ENCODE measurements around the gene TCF3. TPM values are rescaled to one million over a fixed set of nuclear protein-coding genes. Genes with fewer than 3 reads are reported as not detected.

TCF3 gene
- total and polyA plus RNA-seq, 2 donors (not counting 3 experiments of a cell fraction or from before 2014, with no cell fraction given) = 147 to 193 TPM

DNA sequence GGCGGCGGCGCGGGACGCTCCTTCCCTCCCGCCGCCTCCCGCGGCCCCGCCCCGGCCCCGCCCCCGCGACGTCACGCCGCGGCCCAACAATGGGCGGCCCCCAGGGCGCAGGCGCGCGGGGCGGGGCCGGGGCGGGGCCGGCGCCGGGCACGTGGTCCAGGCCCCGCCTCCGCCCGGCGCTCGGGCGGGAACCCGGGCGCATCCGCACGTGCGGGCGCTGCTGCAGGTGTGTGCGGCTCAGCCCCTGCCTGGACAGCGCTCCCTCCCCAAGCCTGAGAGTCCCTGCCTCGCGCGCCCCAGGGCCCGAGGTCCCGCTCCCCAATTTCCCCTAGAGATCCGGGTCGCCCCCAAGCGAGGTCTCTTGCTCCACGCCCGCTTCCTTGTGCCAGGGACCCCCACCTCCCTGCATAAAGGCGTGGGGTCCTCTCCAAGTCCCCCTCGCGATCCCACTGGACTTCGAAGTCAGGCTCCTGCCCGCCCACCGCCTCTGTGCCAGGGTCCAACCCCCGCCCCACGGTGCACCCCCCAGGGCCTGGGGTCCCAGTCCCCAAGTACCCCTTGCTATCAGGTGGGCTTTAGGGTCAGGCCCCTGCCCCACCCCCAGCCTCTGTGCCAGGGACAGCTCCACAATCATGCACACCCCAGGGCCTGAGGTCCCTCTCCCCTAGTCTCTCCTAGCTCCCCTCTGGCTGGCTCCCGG, 83.9 kb downstream of the TCF3 start, which contains the start of gene MEX3D:
TSS of gene MEX3D (minus strand) at position 6 of the 700 bp plus-strand sequence. CDS start 267 bp downstream, outside the sequence.
- peak; percentile 23 for DNase-seq (ENCODE audit: low read depth, low spot score)
- CTCF ChIA-PET = interaction anchor here (0.7 to 5.6 kb wide), 2 partner anchors 22 to 296 kb away, joined by 6 to 40 read pairs; no protein-coding TSS in a partner anchor

DNA sequence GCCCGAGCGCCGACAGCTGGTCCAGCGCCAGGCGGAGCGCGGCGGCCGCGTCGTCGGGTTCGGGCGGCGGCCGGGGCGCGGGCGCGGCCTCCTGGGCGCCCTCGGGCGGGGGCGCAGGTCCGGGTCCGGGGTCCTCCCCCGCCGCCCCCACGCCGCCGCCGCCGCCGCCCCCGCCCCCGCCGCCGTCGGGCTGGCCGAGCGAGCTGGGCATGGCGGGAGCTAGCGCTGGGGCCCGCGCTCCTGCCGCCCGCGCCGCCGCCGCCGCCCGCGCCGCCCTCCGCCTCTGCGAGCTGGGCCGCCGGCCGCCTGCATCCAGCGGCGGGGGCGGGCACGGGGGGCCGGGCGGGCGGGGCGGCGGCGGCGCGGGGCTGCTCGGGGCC, 84.6 kb downstream of the TCF3 start:
- dilution Hi-C loops (cut with MboI; ENCODE audit: extremely low pct_ligation_motif_present, low sequenced_read_pairs) = no loop called here

More for the DNA sequence above, 83.9 kb downstream of the TCF3 start, which contains the start of gene MEX3D:
- Histone ChIP-seq H3K4me2 (ENCODE audit: insufficient read depth, low read length) (no peak within 1 kb of the TSS), H3K4me1 (ENCODE audit: control insufficient read depth, extremely low read depth, insufficient read depth, low read length) (peaks cover 8% of the 10 kb centered on the region), H4K20me1 (replicated peaks; ENCODE audit: control insufficient read depth, extremely low read depth, insufficient read depth, low read length) (peaks cover 5% of the 10 kb centered on the region), H2AFZ (ENCODE audit: low read depth, low read length) (peak within 1 kb of the TSS; percentile 57), H3K9me1 (replicated peaks; ENCODE audit: control insufficient read depth, extremely low read depth, insufficient read depth, low read length) (no peaks in the 10 kb centered on the region), H3K9me3 (replicated peaks; ENCODE audit: control insufficient read depth, insufficient read depth, low read length) (no peaks in the 10 kb centered on the region), H3K36me3 (ENCODE audit: control insufficient read depth in 2 of 2, extremely low read depth in 1 of 2, insufficient read depth in 2 of 2, low read length in 2 of 2) (peaks cover 0 to 3% of the 10 kb centered on the region in 2 experiments), H3K4me3 (replicated peaks in 1 of 3; ENCODE audit: insufficient read depth in 1 of 3, low read depth in 1 of 3, low read length in 3 of 3) (peak within 1 kb of the TSS; percentile 81 to 99 (median 95)), H3K9ac (replicated peaks; ENCODE audit: extremely low read depth, insufficient read depth, low read length) (peak within 1 kb of the TSS; percentile 100), H3K27me3 (ENCODE audit: control insufficient read depth in 2 of 2, insufficient read depth in 2 of 2, low read length in 2 of 2) (peaks cover 0 to 6% of the 10 kb centered on the region in 2 experiments), H3K79me2 (ENCODE audit: control insufficient read depth, insufficient read depth, low read length) (peaks cover 40% of the 10 kb centered on the region), H3K27ac (ENCODE audit: insufficient read depth, low read depth, low read length) (peak within 1 kb of the TSS; percentile 96)
- POLR2A ChIA-PET = no interaction called here
- BruUV-seq (replicated peaks) = no TSS peak
- TF ChIP-seq POLR2AphosphoS5 (IDR thresholded peaks at IDR 0.05; ENCODE audit: insufficient read depth, low read depth, low read length) (peak; percentile 52), JUN (IDR thresholded peaks at IDR 0.05; ENCODE audit: borderline replicate concordance, insufficient read depth, insufficient read length, low read depth) (no peak)
- TF ChIP-seq, protein P1, sequence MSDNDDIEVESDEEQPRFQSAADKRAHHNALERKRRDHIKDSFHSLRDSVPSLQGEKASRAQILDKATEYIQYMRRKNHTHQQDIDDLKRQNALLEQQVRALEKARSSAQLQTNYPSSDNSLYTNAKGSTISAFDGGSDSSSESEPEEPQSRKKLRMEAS (IDR thresholded peaks at IDR 0.05; ENCODE audit: insufficient read depth, insufficient read length) = peak; percentile 81
- dilution Hi-C loops (cut with MboI; ENCODE audit: extremely low pct_ligation_motif_present, low sequenced_read_pairs) (no loop called here), intact Hi-C loops (cut with micrococcal nuclease) (no loop called here)
- no peak for FAIRE-seq

More for the DNA sequence above, 84.6 kb downstream of the TCF3 start:
- ChIA-PET POLR2A (no interaction called here), CTCF (interaction anchor here (5.6 kb wide), 1 partner anchor 21 kb away, joined by 40 read pairs; no protein-coding TSS in a partner anchor)
- H3K4me3 ChIP-seq (replicated peaks in 1 of 3; ENCODE audit: insufficient read depth in 1 of 3, low read depth in 1 of 3, low read length in 3 of 3) = peak overlapping the region in 1 of 3 experiments; percentile 99
- no peak for DNase-seq (ENCODE audit: low read depth, low spot score)
- no peak for FAIRE-seq
- H3K9me3 ChIP-seq (replicated peaks; ENCODE audit: control insufficient read depth, insufficient read depth, low read length) = no peaks in the 10 kb centered on the region
- H4K20me1 ChIP-seq (replicated peaks; ENCODE audit: control insufficient read depth, extremely low read depth, insufficient read depth, low read length) = peaks cover 5% of the 10 kb centered on the region
- no peaks in the 10 kb centered on the region for H3K9me1 ChIP-seq (replicated peaks; ENCODE audit: control insufficient read depth, extremely low read depth, insufficient read depth, low read length)
- TF ChIP-seq FOS (IDR thresholded peaks at IDR 0.05; ENCODE audit: borderline replicate concordance, insufficient read depth, low read length) (no peak), EZH2 (IDR thresholded peaks at IDR 0.05; ENCODE audit: borderline replicate concordance, low read depth, low read length, severe bottlenecking) (no peak), POLR2A (IDR thresholded peaks at IDR 0.05; ENCODE audit: low read depth, low read length) (no peak), MYC (IDR thresholded peaks at IDR 0.05; ENCODE audit: low read depth, low read length) (no peak), POLR2AphosphoS5 (IDR thresholded peaks at IDR 0.05; ENCODE audit: insufficient read depth, low read depth, low read length) (no peak), GATA2 (IDR thresholded peaks at IDR 0.05; ENCODE audit: insufficient read depth, insufficient read length, low read depth, low read length) (no peak), JUN (IDR thresholded peaks at IDR 0.05; ENCODE audit: borderline replicate concordance, insufficient read depth, insufficient read length, low read depth) (no peak)
- TF ChIP-seq, protein P2, sequence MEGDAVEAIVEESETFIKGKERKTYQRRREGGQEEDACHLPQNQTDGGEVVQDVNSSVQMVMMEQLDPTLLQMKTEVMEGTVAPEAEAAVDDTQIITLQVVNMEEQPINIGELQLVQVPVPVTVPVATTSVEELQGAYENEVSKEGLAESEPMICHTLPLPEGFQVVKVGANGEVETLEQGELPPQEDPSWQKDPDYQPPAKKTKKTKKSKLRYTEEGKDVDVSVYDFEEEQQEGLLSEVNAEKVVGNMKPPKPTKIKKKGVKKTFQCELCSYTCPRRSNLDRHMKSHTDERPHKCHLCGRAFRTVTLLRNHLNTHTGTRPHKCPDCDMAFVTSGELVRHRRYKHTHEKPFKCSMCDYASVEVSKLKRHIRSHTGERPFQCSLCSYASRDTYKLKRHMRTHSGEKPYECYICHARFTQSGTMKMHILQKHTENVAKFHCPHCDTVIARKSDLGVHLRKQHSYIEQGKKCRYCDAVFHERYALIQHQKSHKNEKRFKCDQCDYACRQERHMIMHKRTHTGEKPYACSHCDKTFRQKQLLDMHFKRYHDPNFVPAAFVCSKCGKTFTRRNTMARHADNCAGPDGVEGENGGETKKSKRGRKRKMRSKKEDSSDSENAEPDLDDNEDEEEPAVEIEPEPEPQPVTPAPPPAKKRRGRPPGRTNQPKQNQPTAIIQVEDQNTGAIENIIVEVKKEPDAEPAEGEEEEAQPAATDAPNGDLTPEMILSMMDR (IDR thresholded peaks at IDR 0.05; ENCODE audit: extremely low read depth in 1 of 2, insufficient read depth in 1 of 2, low read depth in 1 of 2, low read length in 2 of 2) = no peak
- TF ChIP-seq, protein P1 (IDR thresholded peaks at IDR 0.05; ENCODE audit: insufficient read depth, insufficient read length) = no peak
- intact Hi-C loops (cut with micrococcal nuclease) = loop anchor here (2.0 kb wide), 2 partner anchors 25 to 85 kb away; partner anchors contain the start of genes MBD3 and TCF3
- H3K27ac ChIP-seq (ENCODE audit: insufficient read depth, low read depth, low read length) = peak overlapping the region; percentile 96
- no TSS peak for BruUV-seq (replicated peaks)
- peaks cover 8% of the 10 kb centered on the region for H3K4me1 ChIP-seq (ENCODE audit: control insufficient read depth, extremely low read depth, insufficient read depth, low read length)
- H3K9ac ChIP-seq (replicated peaks; ENCODE audit: extremely low read depth, insufficient read depth, low read length) = no peak overlapping the region
- peaks cover 0 to 6% of the 10 kb centered on the region in 2 experiments for H3K27me3 ChIP-seq (ENCODE audit: control insufficient read depth in 2 of 2, insufficient read depth in 2 of 2, low read length in 2 of 2)
- H3K36me3 ChIP-seq (ENCODE audit: control insufficient read depth in 2 of 2, extremely low read depth in 1 of 2, insufficient read depth in 2 of 2, low read length in 2 of 2) = peaks cover 3% of the 10 kb centered on the region in 2 experiments
- no peak overlapping the region for H3K4me2 ChIP-seq (ENCODE audit: insufficient read depth, low read length)
- no peak overlapping the region for H2AFZ ChIP-seq (ENCODE audit: low read depth, low read length)
- H3K79me2 ChIP-seq (ENCODE audit: control insufficient read depth, insufficient read depth, low read length) = peaks cover 46% of the 10 kb centered on the region
